Activated B cell treated with CpG ODN at 0.5 μM for 24 hours (primary cell): Measurements from ENCODE around the gene ZNF638. TPM values are rescaled to one million over a fixed set of nuclear protein-coding genes. Genes with fewer than 3 reads are reported as not detected.

Experiments used
- ATAC-seq: fragments of 200-7000 bp; cut with Tn5 transposase; one replicate; pipeline ENCODE4 v1.10.0; 2021; ENCODE audit warnings: low read depth, mild to moderate bottlenecking, moderate library complexity
- CTCF ChIA-PET: fragments of 350-600 bp; sonication (Branson Sonifier 250); formaldehyde crosslinking; loops from one replicate; lab custom pipeline; 2021; ENCODE audit warnings: antibody characterized with exemption; lab: Charles Lee
- POLR2A ChIA-PET: fragments of 350-600 bp; sonication (Branson Sonifier 250); formaldehyde crosslinking; loops from one replicate; lab custom pipeline; 2021; ENCODE audit warnings: antibody characterized with exemption; lab: Charles Lee
- DNase-seq: peaks from one replicate; pipeline ENCODE4 v3.0.0; 2022
- H3K27ac Mint-ChIP-seq: one replicate; pipeline ENCODE4 v1.8.0; 2020; ENCODE audit warnings: mixed read lengths
- H3K27me3 Mint-ChIP-seq: one replicate; pipeline ENCODE4 v1.8.0; 2021; ENCODE audit warnings: mixed read lengths
- H3K36me3 Mint-ChIP-seq: one replicate; pipeline ENCODE4 v1.8.0; 2021; ENCODE audit warnings: low read depth, mixed read lengths
- H3K4me1 Mint-ChIP-seq: one replicate; pipeline ENCODE4 v1.8.0; 2021; ENCODE audit warnings: mixed read lengths
- H3K4me3 Mint-ChIP-seq: one replicate; pipeline ENCODE4 v1.8.0; 2020; ENCODE audit warnings: mild to moderate bottlenecking, mixed read lengths
- H3K9me3 Mint-ChIP-seq: one replicate; pipeline ENCODE4 v1.8.0; 2020; ENCODE audit warnings: mixed read lengths
- CTCF ChIP-seq: fragments of 200-600 bp; IDR thresholded peaks from one replicate; pipeline ENCODE4 v1.8.0; 2022; ENCODE audit warnings: antibody characterized with exemption, mild to moderate bottlenecking
- intact Hi-C: fragments of 100-400 bp; cut with micrococcal nuclease; formaldehyde crosslinking; loops from one replicate; pipeline ENCODE4 v1.15.1; 2024
- total RNA-seq: library from RNA; stranded (reverse); gene quantifications from 2 replicates; pipeline ENCODE4 v1.2.3, GENCODE V29; 2022

ZNF638 gene
- total RNA-seq, 1 donor from 2014 or later, result 152 TPM

GRCh38 chr2:71462056-71462605 lies 130.5 kb downstream of the ZNF638 start:
- ChIA-PET POLR2A (no interaction called here), CTCF (no interaction called here)
- peaks cover 5% of the 10 kb centered on the region for H3K4me1 Mint-ChIP-seq
- intact Hi-C loops, result no loop called here
- ATAC-seq (no peak), DNase-seq (no peak)
- H3K36me3 Mint-ChIP-seq, result no peaks in the 10 kb centered on the region
- H3K27ac Mint-ChIP-seq, result no peak overlapping the region
- no peaks in the 10 kb centered on the region for H3K9me3 Mint-ChIP-seq
- no peak overlapping the region for H3K4me3 Mint-ChIP-seq
- peaks cover 5% of the 10 kb centered on the region for H3K27me3 Mint-ChIP-seq
- TF ChIP-seq CTCF, result no peak

GRCh38 chr2:71462641-71463341 lies 131.2 kb downstream of the ZNF638 start:
- no peak overlapping the region for H3K27ac Mint-ChIP-seq
- no peaks in the 10 kb centered on the region for H3K9me3 Mint-ChIP-seq
- H3K27me3 Mint-ChIP-seq, result peaks cover 10% of the 10 kb centered on the region
- peaks cover 9% of the 10 kb centered on the region for H3K4me1 Mint-ChIP-seq
- DNase-seq (no peak), ATAC-seq (no peak)
- ChIA-PET POLR2A (no interaction called here), CTCF (no interaction called here)
- intact Hi-C loops, result no loop called here
- H3K36me3 Mint-ChIP-seq, result no peaks in the 10 kb centered on the region
- no peak for TF ChIP-seq CTCF
- H3K4me3 Mint-ChIP-seq, result no peak overlapping the region

DNA sequence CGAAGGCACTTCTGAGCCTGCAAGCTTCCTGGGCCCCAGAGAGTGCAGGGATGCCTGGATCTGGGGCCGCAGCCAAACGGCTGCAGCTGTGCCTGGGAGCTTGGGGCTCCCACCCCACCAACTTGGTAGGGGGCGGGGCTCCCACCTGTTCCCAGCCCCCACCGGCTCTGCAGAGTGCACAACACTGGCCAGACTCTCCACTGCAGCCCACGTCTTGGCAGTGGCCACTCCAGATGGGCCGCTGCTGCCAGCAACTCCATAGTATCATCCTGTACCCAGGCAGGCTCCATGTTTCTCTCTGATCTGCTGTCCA lies 131.7 kb downstream of the ZNF638 start:
- Mint-ChIP-seq H3K27me3 (peaks cover 11% of the 10 kb centered on the region), H3K27ac (no peak overlapping the region), H3K36me3 (no peaks in the 10 kb centered on the region), H3K9me3 (no peaks in the 10 kb centered on the region), H3K4me1 (peaks cover 9% of the 10 kb centered on the region), H3K4me3 (no peak overlapping the region)
- intact Hi-C loops, result no loop called here
- DNase-seq, result no peak
- CTCF ChIA-PET, result no interaction called here
- ATAC-seq, result no peak
- TF ChIP-seq CTCF, result no peak
- POLR2A ChIA-PET, result no interaction called here

GRCh38 chr2:71464389-71464788 lies 132.8 kb downstream of the ZNF638 start:
- intact Hi-C loops, result no loop called here
- H3K36me3 Mint-ChIP-seq, result no peaks in the 10 kb centered on the region
- no peak for ATAC-seq
- peaks cover 9% of the 10 kb centered on the region for H3K4me1 Mint-ChIP-seq
- ChIA-PET CTCF (no interaction called here), POLR2A (no interaction called here)
- no peak for DNase-seq
- no peak for TF ChIP-seq CTCF
- peaks cover 20% of the 10 kb centered on the region for H3K27me3 Mint-ChIP-seq
- no peaks in the 10 kb centered on the region for H3K9me3 Mint-ChIP-seq
- H3K27ac Mint-ChIP-seq, result no peak overlapping the region
- no peak overlapping the region for H3K4me3 Mint-ChIP-seq

GRCh38 chr2:71465356-71465755 lies 133.8 kb downstream of the ZNF638 start:
- ChIA-PET CTCF (no interaction called here), POLR2A (no interaction called here)
- H3K4me1 Mint-ChIP-seq, result peaks cover 9% of the 10 kb centered on the region
- no peaks in the 10 kb centered on the region for H3K9me3 Mint-ChIP-seq
- no peaks in the 10 kb centered on the region for H3K36me3 Mint-ChIP-seq
- no peak for ATAC-seq
- no peak overlapping the region for H3K27ac Mint-ChIP-seq
- TF ChIP-seq CTCF, result no peak
- no peak for DNase-seq
- H3K27me3 Mint-ChIP-seq, result peaks cover 26% of the 10 kb centered on the region
- H3K4me3 Mint-ChIP-seq, result no peak overlapping the region
- intact Hi-C loops, result no loop called here
